Measurements from ENCODE around the gene PPARD.
"Not testable (repeated sequence)": the region's sequence is repeated elsewhere in the genome, so short reads cannot be mapped to it uniquely, and the experiment has no call there.

The PPARD gene

DNA sequence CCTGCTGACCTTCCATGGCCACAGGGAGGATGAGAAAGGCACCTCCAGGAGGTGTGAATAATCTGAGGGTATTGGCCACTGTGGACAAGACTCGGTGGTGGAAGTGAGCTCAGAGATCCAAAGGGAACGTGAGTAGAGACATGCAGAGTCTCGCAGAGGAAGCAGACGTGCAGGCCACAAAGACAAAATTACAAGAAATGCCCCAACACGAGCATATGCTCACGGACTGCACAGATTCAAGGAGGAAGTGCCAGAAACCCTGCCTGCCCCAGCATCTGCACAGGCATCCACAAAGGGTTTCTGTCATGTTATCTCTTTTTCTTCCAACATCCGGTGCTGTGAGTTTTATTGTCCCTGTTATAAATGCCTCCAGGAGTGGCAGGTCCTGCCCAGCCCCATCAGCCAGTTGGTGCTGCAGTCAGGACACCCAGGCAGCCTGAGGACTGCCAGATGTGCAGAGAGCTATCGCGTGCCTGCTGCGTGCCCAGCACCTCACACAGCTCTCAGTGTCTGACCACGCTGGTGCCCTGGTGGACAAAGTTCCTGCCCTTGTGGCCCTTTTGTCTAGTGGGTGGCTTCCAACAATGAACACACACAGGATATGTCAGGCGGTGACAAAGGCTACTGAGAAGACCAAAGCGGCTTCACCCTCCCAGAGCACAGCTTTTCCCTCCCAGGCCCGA is 75.8 kb downstream of the PPARD start:
- H3K4me3 Mint-ChIP-seq: peak overlapping the region; percentile 25
- H3K27me3 Mint-ChIP-seq: no peaks in the 10 kb centered on the region
- peak overlapping the region; percentile 84 for H3K27ac Mint-ChIP-seq
- no peaks in the 10 kb centered on the region for H3K9me3 Mint-ChIP-seq (ENCODE audit: low read depth)
- H3K4me1 Mint-ChIP-seq (ENCODE audit: low read depth): peaks cover 33% of the 10 kb centered on the region
- H3K36me3 Mint-ChIP-seq: peaks cover 9% of the 10 kb centered on the region

DNA sequence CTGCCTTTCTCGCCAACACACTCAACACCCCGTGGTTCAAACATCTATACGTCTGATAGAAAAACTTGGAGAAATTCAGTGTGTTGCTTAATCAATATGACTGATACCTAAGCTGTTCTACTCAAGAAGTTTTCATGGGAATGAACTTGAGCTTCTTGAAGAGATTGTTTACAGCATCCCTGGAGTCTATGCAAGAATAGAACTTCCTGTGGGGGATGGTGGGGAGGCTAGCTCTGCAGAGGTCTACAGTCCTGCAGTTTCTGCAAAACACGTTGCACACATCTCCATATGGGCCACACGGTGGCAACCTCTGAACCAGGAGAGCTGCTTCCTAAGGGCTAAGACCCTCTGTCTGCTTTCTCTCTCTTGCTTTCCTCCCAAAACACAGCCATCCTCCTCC is 77.1 kb downstream of the PPARD start:
- H3K9me3 Mint-ChIP-seq (ENCODE audit: low read depth): no peaks in the 10 kb centered on the region
- peaks cover 7% of the 10 kb centered on the region for H3K36me3 Mint-ChIP-seq
- peaks cover 33% of the 10 kb centered on the region for H3K4me1 Mint-ChIP-seq (ENCODE audit: low read depth)
- H3K27me3 Mint-ChIP-seq: no peaks in the 10 kb centered on the region
- H3K27ac Mint-ChIP-seq: peak overlapping the region; percentile 72
- H3K4me3 Mint-ChIP-seq: no peak overlapping the region

DNA sequence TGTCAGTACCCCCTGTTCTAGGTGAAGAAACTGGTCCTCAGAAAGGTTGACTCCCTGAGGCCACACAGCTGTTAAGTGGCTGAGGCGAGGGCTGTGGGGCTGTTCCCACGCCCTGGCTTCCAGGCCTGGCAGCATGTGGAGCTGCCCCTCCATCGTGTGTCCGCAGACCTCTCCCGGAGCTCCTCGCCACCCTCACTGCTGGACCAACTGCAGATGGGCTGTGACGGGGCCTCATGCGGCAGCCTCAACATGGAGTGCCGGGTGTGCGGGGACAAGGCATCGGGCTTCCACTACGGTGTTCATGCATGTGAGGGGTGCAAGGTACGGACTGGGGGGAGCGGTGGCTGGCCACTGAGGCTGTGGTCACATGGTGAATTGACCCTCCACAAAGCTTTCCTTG is 77.6 kb downstream of the PPARD start:
- no peaks in the 10 kb centered on the region for H3K27me3 Mint-ChIP-seq
- no peak overlapping the region for H3K27ac Mint-ChIP-seq
- H3K36me3 Mint-ChIP-seq: peaks cover 7% of the 10 kb centered on the region
- H3K4me1 Mint-ChIP-seq (ENCODE audit: low read depth): peaks cover 31% of the 10 kb centered on the region
- no peak overlapping the region for H3K4me3 Mint-ChIP-seq
- H3K9me3 Mint-ChIP-seq (ENCODE audit: low read depth): no peaks in the 10 kb centered on the region

DNA sequence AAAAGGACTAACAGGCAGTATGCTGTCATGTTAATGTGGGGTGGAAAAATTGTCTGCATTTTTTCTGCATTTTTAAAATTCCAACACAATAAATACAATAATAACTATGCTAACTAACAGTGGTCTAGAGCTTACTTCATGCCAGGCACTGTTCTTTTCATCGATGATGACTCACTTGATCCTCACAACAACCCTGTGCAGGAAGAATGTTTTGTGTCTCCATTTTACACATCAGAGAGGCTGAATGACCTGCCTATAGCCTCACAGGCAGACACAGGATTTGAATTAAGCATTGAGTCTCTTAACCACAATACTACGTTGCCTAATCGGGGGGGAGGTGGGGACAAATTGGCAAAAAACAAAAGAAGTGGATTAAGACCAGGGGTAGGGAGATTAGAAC is 82.9 kb downstream of the PPARD start:
- Mint-ChIP-seq H3K27ac (no peak overlapping the region), H3K4me3 (no peak overlapping the region), H3K4me1 (ENCODE audit: low read depth) (no peaks in the 10 kb centered on the region), H3K27me3 (no peaks in the 10 kb centered on the region), H3K9me3 (ENCODE audit: low read depth) (peaks cover 9% of the 10 kb centered on the region), H3K36me3 (peaks cover 10% of the 10 kb centered on the region)

DNA sequence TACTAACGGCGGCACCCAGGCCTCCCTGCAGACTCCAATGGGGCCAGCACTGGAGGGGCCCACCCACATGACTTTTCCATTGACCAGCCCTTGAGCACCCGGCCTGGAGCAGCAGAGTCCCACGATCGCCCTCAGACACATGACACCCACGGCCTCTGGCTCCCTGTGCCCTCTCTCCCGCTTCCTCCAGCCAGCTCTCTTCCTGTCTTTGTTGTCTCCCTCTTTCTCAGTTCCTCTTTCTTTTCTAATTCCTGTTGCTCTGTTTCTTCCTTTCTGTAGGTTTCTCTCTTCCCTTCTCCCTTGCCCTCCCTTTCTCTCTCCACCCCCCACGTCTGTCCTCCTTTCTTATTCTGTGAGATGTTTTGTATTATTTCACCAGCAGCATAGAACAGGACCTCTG is 83.7 kb downstream of the PPARD start:
- no peaks in the 10 kb centered on the region for H3K27me3 Mint-ChIP-seq
- peak overlapping the region; percentile 41 for H3K27ac Mint-ChIP-seq
- no peaks in the 10 kb centered on the region for H3K4me1 Mint-ChIP-seq (ENCODE audit: low read depth)
- H3K9me3 Mint-ChIP-seq (ENCODE audit: low read depth): peaks cover 9% of the 10 kb centered on the region
- H3K36me3 Mint-ChIP-seq: peaks cover 10% of the 10 kb centered on the region
- H3K4me3 Mint-ChIP-seq: no peak overlapping the region

DNA sequence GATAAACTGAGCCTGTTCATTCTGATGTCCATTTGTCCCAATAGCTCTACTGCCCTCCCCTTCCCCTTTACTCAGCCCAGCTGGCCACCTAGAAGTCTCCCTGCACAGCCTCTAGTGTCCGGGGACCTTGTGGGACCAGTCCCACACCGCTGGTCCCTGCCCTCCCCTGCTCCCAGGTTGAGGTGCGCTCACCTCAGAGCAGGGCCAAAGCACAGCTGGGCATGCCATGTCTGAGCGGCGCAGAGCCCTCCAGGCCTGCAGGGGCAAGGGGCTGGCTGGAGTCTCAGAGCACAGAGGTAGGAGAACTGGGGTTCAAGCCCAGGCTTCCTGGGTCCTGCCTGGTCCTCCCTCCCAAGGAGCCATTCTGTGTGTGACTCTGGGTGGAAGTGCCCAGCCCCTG is 85.1 kb downstream of the PPARD start:
- Mint-ChIP-seq H3K36me3 (peaks cover 8% of the 10 kb centered on the region), H3K4me1 (ENCODE audit: low read depth) (no peaks in the 10 kb centered on the region), H3K27me3 (no peaks in the 10 kb centered on the region), H3K27ac (no peak overlapping the region), H3K4me3 (no peak overlapping the region), H3K9me3 (ENCODE audit: low read depth) (peaks cover 9% of the 10 kb centered on the region)

DNA sequence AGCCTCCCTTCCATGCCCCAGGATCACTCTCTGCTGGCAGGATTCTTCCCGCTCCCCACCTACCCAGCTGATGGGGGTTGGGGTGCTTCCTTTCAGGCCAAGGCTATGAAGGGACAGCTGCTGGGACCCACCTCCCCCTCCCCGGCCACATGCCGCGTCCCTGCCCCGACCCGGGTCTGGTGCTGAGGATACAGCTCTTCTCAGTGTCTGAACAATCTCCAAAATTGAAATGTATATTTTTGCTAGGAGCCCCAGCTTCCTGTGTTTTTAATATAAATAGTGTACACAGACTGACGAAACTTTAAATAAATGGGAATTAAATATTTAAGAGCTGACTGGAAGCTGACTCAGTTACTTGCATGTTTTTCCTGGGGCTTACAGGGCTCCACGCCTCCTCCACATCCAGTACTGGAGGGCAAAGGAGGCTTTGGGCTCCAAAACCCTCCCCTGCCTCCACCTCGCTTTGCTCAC is 85.5 kb downstream of the PPARD start:
- H3K36me3 Mint-ChIP-seq: peaks cover 8% of the 10 kb centered on the region
- H3K4me1 Mint-ChIP-seq (ENCODE audit: low read depth): no peaks in the 10 kb centered on the region
- no peaks in the 10 kb centered on the region for H3K27me3 Mint-ChIP-seq
- no peak overlapping the region for H3K27ac Mint-ChIP-seq
- H3K9me3 Mint-ChIP-seq (ENCODE audit: low read depth): peaks cover 9% of the 10 kb centered on the region
- H3K4me3 Mint-ChIP-seq: no peak overlapping the region

DNA sequence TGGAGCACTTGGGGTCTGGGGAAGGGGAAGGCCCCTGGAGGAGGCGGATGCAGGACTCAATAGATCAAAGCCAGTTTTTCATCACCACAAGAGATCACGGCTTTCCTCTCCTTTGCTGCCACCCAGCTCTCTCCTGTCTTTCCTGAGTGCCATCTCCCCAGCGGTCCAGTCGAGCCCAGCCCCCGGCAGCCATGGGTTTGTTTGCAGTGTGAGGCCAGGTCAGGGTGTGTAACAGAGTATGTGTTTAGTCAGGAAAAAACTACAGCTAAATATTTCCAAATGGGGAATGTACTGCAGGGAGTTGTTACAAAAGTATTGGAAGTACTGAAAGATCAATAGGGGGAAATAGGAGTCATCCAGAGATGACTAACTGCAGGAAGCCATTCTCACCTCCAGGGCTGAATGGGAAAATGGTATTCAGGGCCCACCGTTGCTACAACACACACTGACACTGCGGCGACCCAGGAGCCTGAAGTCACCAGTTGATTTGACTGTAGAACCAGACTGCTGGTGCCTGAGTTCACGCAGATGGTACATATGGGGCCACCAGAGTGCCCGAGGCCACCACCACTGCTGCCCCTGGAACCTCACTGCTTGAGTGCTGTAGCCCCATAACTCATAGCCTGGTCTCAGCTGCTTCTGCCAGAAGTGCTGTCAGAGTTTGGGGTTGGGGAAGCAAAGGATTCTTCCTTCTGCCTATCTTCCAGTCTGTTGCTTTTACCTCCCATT is 86.2 kb downstream of the PPARD start:
- Mint-ChIP-seq H3K36me3 (peaks cover 8% of the 10 kb centered on the region), H3K4me3 (no peak overlapping the region), H3K27me3 (no peaks in the 10 kb centered on the region), H3K4me1 (ENCODE audit: low read depth) (no peaks in the 10 kb centered on the region), H3K9me3 (ENCODE audit: low read depth) (peaks cover 9% of the 10 kb centered on the region), H3K27ac (no peak overlapping the region)

DNA sequence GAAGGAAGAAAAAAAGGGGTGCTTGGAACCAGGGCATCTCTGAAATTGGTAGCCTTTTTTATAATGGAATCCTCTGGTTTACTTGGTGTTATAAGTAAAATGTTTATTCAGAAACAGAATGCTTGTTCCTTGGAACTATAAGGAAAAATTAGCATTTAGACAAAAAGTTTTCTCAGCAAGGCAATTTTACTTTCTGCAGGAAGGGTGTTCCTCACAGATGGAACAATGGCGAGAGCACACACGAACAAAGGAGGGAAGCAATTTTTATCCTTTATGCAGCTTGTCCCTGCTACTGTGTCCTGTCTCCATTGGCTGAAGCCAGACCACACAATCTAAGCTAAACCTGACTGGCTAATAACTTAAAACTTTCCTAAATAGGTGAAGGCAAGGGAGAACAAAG is 87.1 kb downstream of the PPARD start:
- Mint-ChIP-seq H3K4me3 (no peak overlapping the region), H3K27me3 (no peaks in the 10 kb centered on the region), H3K27ac (no peak overlapping the region), H3K36me3 (peaks cover 8% of the 10 kb centered on the region), H3K4me1 (ENCODE audit: low read depth) (no peaks in the 10 kb centered on the region), H3K9me3 (ENCODE audit: low read depth) (peaks cover 9% of the 10 kb centered on the region)

DNA sequence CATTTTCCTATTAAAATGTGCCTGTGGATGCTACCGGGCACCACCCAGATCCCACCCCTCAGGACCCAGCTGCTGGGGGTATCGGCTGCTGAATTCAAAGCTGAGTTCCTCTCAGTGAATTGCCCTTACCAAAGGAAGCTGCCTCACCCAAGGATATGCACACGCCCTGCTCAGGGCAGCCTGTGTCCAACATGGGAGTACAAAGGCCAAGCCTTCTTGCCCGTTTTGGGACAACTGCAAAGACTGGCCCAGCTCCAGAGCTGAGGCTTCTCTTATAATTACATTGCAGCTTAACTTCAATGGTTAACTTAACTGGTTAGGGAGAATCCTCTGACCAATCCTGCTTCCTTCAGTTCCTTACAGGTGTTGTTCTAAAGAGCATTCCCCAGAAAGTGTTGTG is 89.9 kb downstream of the PPARD start:
- peaks cover 9% of the 10 kb centered on the region for H3K9me3 Mint-ChIP-seq (ENCODE audit: low read depth)
- peaks cover 5% of the 10 kb centered on the region for H3K36me3 Mint-ChIP-seq
- H3K4me3 Mint-ChIP-seq: no peak overlapping the region
- no peaks in the 10 kb centered on the region for H3K4me1 Mint-ChIP-seq (ENCODE audit: low read depth)
- no peak overlapping the region for H3K27ac Mint-ChIP-seq
- H3K27me3 Mint-ChIP-seq: no peaks in the 10 kb centered on the region

DNA sequence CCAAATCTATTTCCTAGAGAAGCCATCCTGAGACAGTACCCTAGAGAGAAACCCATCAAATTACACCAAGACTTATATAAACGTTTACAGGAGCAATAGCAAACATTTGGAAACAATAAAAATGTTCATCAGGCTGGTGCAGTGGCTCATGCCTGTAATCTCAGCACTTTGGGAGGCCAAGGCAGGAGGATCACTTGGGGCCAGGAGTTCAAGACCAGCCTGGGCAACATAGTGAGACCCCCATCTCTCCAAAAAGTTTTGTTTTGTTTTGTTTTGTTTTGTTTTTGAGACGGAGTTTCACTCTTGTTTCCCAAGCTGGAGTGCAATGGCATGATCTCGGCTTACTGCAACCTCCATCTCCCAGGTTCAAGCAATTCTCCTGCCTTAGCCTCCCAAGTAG is 90.3 kb downstream of the PPARD start:
- not testable (repeated sequence) for H3K27me3 Mint-ChIP-seq; H3K4me1 Mint-ChIP-seq (ENCODE audit: low read depth); H3K36me3 Mint-ChIP-seq; H3K9me3 Mint-ChIP-seq (ENCODE audit: low read depth); H3K4me3 Mint-ChIP-seq; H3K27ac Mint-ChIP-seq

DNA sequence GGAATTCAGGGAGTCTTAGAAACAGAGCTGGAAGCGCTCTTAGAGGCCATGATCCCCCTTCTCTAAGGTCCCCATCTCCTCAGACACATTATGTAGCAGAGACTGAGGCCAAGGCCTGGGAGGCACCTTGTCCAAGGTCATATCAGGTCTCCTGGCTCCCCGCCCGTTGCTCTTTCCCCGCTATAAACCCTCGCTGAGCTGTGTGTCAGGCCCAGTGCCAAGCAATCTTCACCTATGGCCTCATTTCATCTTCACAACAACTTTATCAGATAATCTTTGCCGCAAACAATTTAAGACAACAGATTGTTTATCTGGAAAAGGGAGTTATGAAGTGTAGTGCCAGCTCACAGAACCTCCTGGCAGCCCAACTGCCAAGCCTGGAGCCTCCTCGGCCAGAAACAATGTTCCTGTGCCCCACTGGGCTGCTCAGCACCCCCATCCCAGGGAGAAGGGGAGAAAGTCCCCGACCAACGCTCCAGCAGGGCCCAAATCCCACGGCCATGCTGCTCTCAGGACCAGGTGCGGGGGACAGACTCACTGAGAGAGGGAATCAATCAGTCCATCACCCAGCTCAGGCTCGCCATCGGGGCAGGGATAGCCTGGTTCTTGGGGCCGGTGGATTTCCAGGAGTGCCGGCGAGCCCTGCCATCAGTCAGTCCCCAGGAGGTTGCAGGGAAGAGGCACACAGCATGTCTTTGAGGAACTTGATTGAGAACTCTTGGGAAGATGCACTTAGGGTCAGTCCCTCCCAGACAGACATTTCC is 92.9 kb downstream of the PPARD start:
- Mint-ChIP-seq H3K4me1 (ENCODE audit: low read depth) (no peaks in the 10 kb centered on the region), H3K36me3 (no peaks in the 10 kb centered on the region)

DNA sequence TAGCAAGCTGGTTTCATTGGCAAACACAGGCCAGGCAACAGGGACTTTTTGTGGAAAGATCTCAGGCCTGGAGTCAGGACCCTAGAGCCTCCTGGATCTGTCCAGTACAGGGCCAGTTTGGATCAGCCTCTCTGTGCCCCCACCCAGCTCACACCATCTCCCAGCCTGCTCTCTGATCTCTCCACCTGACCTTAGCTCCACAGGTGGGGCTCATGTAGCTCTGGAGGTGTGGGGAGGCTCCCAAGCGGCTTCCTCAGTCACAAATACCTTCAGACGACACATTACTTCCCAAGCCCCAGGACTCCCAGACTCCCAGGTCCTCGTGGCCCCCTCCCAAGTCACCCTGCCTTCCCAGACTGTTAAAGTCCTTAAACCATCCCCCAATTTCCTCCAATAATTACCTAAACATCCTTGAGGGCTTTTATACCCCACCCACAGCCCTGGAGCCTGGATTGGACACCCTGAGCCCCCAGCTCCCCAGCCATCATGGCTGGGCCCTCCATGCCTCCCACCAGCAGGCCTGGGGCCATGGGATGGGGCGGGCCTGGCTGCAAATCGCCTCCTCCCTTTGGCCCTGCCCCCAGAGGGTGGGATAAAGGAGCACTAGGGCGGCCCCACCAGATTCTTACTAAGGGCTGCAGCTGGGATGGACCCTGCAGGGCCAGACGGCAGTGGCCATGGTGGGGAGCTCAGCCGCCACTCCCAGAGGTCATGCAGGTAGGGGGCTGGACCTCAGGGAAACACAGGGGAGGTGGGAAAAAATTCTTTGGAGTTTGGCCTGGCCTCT is 93.9 kb downstream of the PPARD start:
- Mint-ChIP-seq H3K27me3 (no peaks in the 10 kb centered on the region), H3K36me3 (no peaks in the 10 kb centered on the region), H3K9me3 (ENCODE audit: low read depth) (no peaks in the 10 kb centered on the region), H3K27ac (no peak overlapping the region), H3K4me3 (no peak overlapping the region), H3K4me1 (ENCODE audit: low read depth) (no peaks in the 10 kb centered on the region)

More for the DNA sequence above, 92.9 kb downstream of the PPARD start:
- Mint-ChIP-seq H3K27ac (no peak overlapping the region), H3K4me3 (no peak overlapping the region), H3K27me3 (no peaks in the 10 kb centered on the region), H3K9me3 (ENCODE audit: low read depth) (no peaks in the 10 kb centered on the region)

DNA sequence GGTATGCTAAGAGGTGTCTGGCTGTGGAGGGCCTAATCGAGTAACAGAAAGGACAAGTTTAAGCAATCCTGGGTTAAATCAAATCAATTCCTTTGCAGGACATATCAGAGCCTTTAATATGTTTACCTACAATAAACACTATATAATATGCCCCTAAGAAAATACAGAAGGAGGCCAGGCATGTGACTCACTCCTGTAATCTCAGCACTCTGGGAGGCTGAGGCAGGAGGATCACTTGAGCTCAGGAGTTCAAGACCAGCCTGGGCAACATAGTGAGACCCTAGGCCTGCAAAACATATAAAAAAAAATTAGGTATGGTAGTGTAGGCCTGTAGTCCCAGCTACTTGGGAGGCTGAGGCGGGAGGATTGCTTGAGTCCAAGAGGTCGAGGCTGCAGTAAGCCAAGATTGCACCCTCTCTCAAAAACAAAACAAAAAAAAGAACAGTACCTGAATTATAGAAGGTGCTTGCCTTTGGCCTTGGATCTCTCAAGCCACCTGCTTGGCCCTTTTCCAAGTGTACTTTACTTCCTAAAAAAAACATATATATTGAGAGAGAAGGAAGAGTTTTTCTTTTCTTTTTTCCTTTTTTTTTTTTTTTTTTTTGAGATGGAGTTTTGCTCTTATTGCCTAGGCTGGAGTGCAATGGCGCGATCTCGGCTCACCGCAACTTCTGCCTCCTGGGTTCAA is 96.2 kb downstream of the PPARD start:
- H3K36me3 Mint-ChIP-seq; H3K27me3 Mint-ChIP-seq; H3K9me3 Mint-ChIP-seq (ENCODE audit: low read depth); H3K27ac Mint-ChIP-seq; H3K4me1 Mint-ChIP-seq (ENCODE audit: low read depth); H3K4me3 Mint-ChIP-seq: not testable (repeated sequence)

All from activated naive CD8-positive, alpha-beta T cell (primary cell).